ENCODE measurements around the gene CLEC18B.

The CLEC18B gene

GRCh38 chr16:74463888-74464287 lies 42.6 kb upstream of the CLEC18B start:
- no peak for DNase-seq (ENCODE audit: low read depth)
- no peak overlapping the region for H3K4me3 ChIP-seq (ENCODE audit: low read depth, low read length)
- no peak for TF ChIP-seq CTCF (IDR thresholded peaks at IDR 0.05; ENCODE audit: control insufficient read depth, extremely low read depth, insufficient read depth)

- no peak overlapping the region for H3K4me3 ChIP-seq (ENCODE audit: low read depth, low read length)
- no peak for DNase-seq (ENCODE audit: low read depth)
- TF ChIP-seq CTCF (IDR thresholded peaks at IDR 0.05; ENCODE audit: control insufficient read depth, extremely low read depth, insufficient read depth): no peak
These were observed 41.1 kb upstream of the CLEC18B start for GRCh38 chr16:74462361-74462760.

- DNase-seq (ENCODE audit: low read depth): no peak
- H3K4me3 ChIP-seq (ENCODE audit: low read depth, low read length): no peak overlapping the region
- no peak for TF ChIP-seq CTCF (IDR thresholded peaks at IDR 0.05; ENCODE audit: control insufficient read depth, extremely low read depth, insufficient read depth)
These were observed 40.5 kb upstream of the CLEC18B start for GRCh38 chr16:74461826-74462225.

- H3K4me3 ChIP-seq (ENCODE audit: low read depth, low read length): no peak overlapping the region
- DNase-seq (ENCODE audit: low read depth): no peak
- no peak for TF ChIP-seq CTCF (IDR thresholded peaks at IDR 0.05; ENCODE audit: control insufficient read depth, extremely low read depth, insufficient read depth)
These were observed 39.3 kb upstream of the CLEC18B start for GRCh38 chr16:74460542-74460941.

GRCh38 chr16:74456290-74456625 lies 35.0 kb upstream of the CLEC18B start:
- no peak for DNase-seq (ENCODE audit: low read depth)
- H3K4me3 ChIP-seq (ENCODE audit: low read depth, low read length): no peak overlapping the region
- no peak for TF ChIP-seq CTCF (IDR thresholded peaks at IDR 0.05; ENCODE audit: control insufficient read depth, extremely low read depth, insufficient read depth)

- no peak overlapping the region for H3K4me3 ChIP-seq (ENCODE audit: low read depth, low read length)
- TF ChIP-seq CTCF (IDR thresholded peaks at IDR 0.05; ENCODE audit: control insufficient read depth, extremely low read depth, insufficient read depth): no peak
- no peak for DNase-seq (ENCODE audit: low read depth)
These were observed 34.5 kb upstream of the CLEC18B start for GRCh38 chr16:74455619-74456289.

GRCh38 chr16:74455213-74455612 lies 33.9 kb upstream of the CLEC18B start:
- no peak for DNase-seq (ENCODE audit: low read depth)
- no peak for TF ChIP-seq CTCF (IDR thresholded peaks at IDR 0.05; ENCODE audit: control insufficient read depth, extremely low read depth, insufficient read depth)
- no peak overlapping the region for H3K4me3 ChIP-seq (ENCODE audit: low read depth, low read length)
